HG03469 (cell line): ENCODE data around the gene PRKN.

Source experiments
- ATAC-seq: cut with Tn5 transposase; IDR thresholded peaks from one replicate; pipeline ENCODE4 v1.9.1; 2021; ENCODE audit warnings: mild to moderate bottlenecking, moderate library complexity, moderate number of reproducible peaks; ENCODE audit not compliant: unreplicated experiment

PRKN gene

GRCh38 chr6:161414180-161414579 is 1313.4 kb downstream of the PRKN start:
- ATAC-seq: no peak

GRCh38 chr6:161413355-161413771 is 1314.2 kb downstream of the PRKN start:
- no peak for ATAC-seq

GRCh38 chr6:161412795-161413194 is 1314.8 kb downstream of the PRKN start:
- no peak for ATAC-seq

- no peak for ATAC-seq
These were observed 1316.2 kb downstream of the PRKN start for GRCh38 chr6:161411265-161411944.

GRCh38 chr6:161410736-161411135 is 1316.8 kb downstream of the PRKN start:
- ATAC-seq: no peak

- no peak for ATAC-seq
These were observed 1317.5 kb downstream of the PRKN start for GRCh38 chr6:161410076-161410475.

GRCh38 chr6:161409353-161409752 is 1318.2 kb downstream of the PRKN start:
- ATAC-seq: no peak

- ATAC-seq: no peak
These were observed 1319.5 kb downstream of the PRKN start for GRCh38 chr6:161408041-161408440.

- no peak for ATAC-seq
These were observed 1320.0 kb downstream of the PRKN start for GRCh38 chr6:161407581-161407980.

GRCh38 chr6:161407115-161407514 is 1320.5 kb downstream of the PRKN start:
- ATAC-seq: no peak

GRCh38 chr6:161406646-161407045 is 1320.9 kb downstream of the PRKN start:
- ATAC-seq: no peak

- ATAC-seq: no peak
These were observed 1322.1 kb downstream of the PRKN start for GRCh38 chr6:161405418-161405817.

- ATAC-seq: no peak
These were observed 1323.8 kb downstream of the PRKN start for GRCh38 chr6:161403717-161404116.

- no peak for ATAC-seq
These were observed 1325.8 kb downstream of the PRKN start for GRCh38 chr6:161401587-161402309.

GRCh38 chr6:161400671-161401070 is 1326.9 kb downstream of the PRKN start:
- no peak for ATAC-seq

- no peak for ATAC-seq
These were observed 1331.0 kb downstream of the PRKN start for GRCh38 chr6:161396539-161396938.

GRCh38 chr6:161395716-161396231 is 1331.8 kb downstream of the PRKN start:
- no peak for ATAC-seq

GRCh38 chr6:161394437-161394836 is 1333.1 kb downstream of the PRKN start:
- ATAC-seq: no peak

GRCh38 chr6:161393839-161394364 is 1333.7 kb downstream of the PRKN start:
- peak; percentile 99 for ATAC-seq

GRCh38 chr6:161393292-161393691 is 1334.3 kb downstream of the PRKN start:
- no peak for ATAC-seq

GRCh38 chr6:161389756-161390155 is 1337.8 kb downstream of the PRKN start:
- no peak for ATAC-seq

GRCh38 chr6:161383951-161384350 is 1343.6 kb downstream of the PRKN start:
- ATAC-seq: no peak
